ENCODE data around the gene LRFN5.
"Not testable (repeated sequence)": the region's sequence is repeated elsewhere in the genome, so short reads cannot be mapped to it uniquely, and the experiment has no call there.

LRFN5 gene

GRCh38 chr14:41606532-41607303 is at the start of gene LRFN5:
Gene LRFN5, plus strand, starts transcription at chr14:41606876.
- peak within 1 kb of the TSS; percentile 56 for H3K4me3 ChIP-seq (ENCODE audit: low read length)
- H3K36me3 ChIP-seq (ENCODE audit: control insufficient read depth, insufficient read depth, low read length): no peaks in the 10 kb centered on the region
- H3K4me1 ChIP-seq (ENCODE audit: control insufficient read depth, insufficient read depth, low read length): no peaks in the 10 kb centered on the region
- peak within 1 kb of the TSS; percentile 28 for H3K27ac ChIP-seq (ENCODE audit: low read depth, low read length)
- peaks cover 15% of the 10 kb centered on the region for H3K27me3 ChIP-seq (ENCODE audit: control insufficient read depth, insufficient read depth, low read length)
- H3K9ac ChIP-seq (ENCODE audit: low read length): no peak within 1 kb of the TSS

GRCh38 chr14:41558490-41558889 is 48.2 kb upstream of the LRFN5 start:
- no peak overlapping the region for H3K4me3 ChIP-seq (ENCODE audit: low read length)
- no peaks in the 10 kb centered on the region for H3K4me1 ChIP-seq (ENCODE audit: control insufficient read depth, insufficient read depth, low read length)
- H3K27me3 ChIP-seq (ENCODE audit: control insufficient read depth, insufficient read depth, low read length): no peaks in the 10 kb centered on the region
- H3K9ac ChIP-seq (ENCODE audit: low read length): no peak overlapping the region
- H3K36me3 ChIP-seq (ENCODE audit: control insufficient read depth, insufficient read depth, low read length): no peaks in the 10 kb centered on the region
- H3K27ac ChIP-seq (ENCODE audit: low read depth, low read length): no peak overlapping the region

GRCh38 chr14:41566864-41567263 is 39.8 kb upstream of the LRFN5 start:
- H3K27me3 ChIP-seq (ENCODE audit: control insufficient read depth, insufficient read depth, low read length); H3K27ac ChIP-seq (ENCODE audit: low read depth, low read length); H3K4me1 ChIP-seq (ENCODE audit: control insufficient read depth, insufficient read depth, low read length); H3K9ac ChIP-seq (ENCODE audit: low read length); H3K36me3 ChIP-seq (ENCODE audit: control insufficient read depth, insufficient read depth, low read length); H3K4me3 ChIP-seq (ENCODE audit: low read length): not testable (repeated sequence)

GRCh38 chr14:41568979-41569378 is 37.7 kb upstream of the LRFN5 start:
- H3K36me3 ChIP-seq (ENCODE audit: control insufficient read depth, insufficient read depth, low read length): no peaks in the 10 kb centered on the region
- no peak overlapping the region for H3K27ac ChIP-seq (ENCODE audit: low read depth, low read length)
- no peak overlapping the region for H3K4me3 ChIP-seq (ENCODE audit: low read length)
- no peaks in the 10 kb centered on the region for H3K4me1 ChIP-seq (ENCODE audit: control insufficient read depth, insufficient read depth, low read length)
- H3K27me3 ChIP-seq (ENCODE audit: control insufficient read depth, insufficient read depth, low read length): no peaks in the 10 kb centered on the region
- no peak overlapping the region for H3K9ac ChIP-seq (ENCODE audit: low read length)

- Histone ChIP-seq H3K27ac (ENCODE audit: low read depth, low read length) (no peak overlapping the region), H3K27me3 (ENCODE audit: control insufficient read depth, insufficient read depth, low read length) (no peaks in the 10 kb centered on the region), H3K4me3 (ENCODE audit: low read length) (no peak overlapping the region), H3K36me3 (ENCODE audit: control insufficient read depth, insufficient read depth, low read length) (no peaks in the 10 kb centered on the region), H3K4me1 (ENCODE audit: control insufficient read depth, insufficient read depth, low read length) (no peaks in the 10 kb centered on the region), H3K9ac (ENCODE audit: low read length) (no peak overlapping the region)
Measured at GRCh38 chr14:41570415-41571155, 36.1 kb upstream of the LRFN5 start.

GRCh38 chr14:41586237-41586636 is 20.4 kb upstream of the LRFN5 start:
- H3K4me3 ChIP-seq (ENCODE audit: low read length): no peak overlapping the region
- H3K9ac ChIP-seq (ENCODE audit: low read length): no peak overlapping the region
- H3K27ac ChIP-seq (ENCODE audit: low read depth, low read length): no peak overlapping the region
- no peaks in the 10 kb centered on the region for H3K27me3 ChIP-seq (ENCODE audit: control insufficient read depth, insufficient read depth, low read length)
- H3K36me3 ChIP-seq (ENCODE audit: control insufficient read depth, insufficient read depth, low read length): no peaks in the 10 kb centered on the region
- H3K4me1 ChIP-seq (ENCODE audit: control insufficient read depth, insufficient read depth, low read length): no peaks in the 10 kb centered on the region

- no peak overlapping the region for H3K27ac ChIP-seq (ENCODE audit: low read depth, low read length)
- H3K36me3 ChIP-seq (ENCODE audit: control insufficient read depth, insufficient read depth, low read length): no peaks in the 10 kb centered on the region
Measured at GRCh38 chr14:41597647-41598046, 9.0 kb upstream of the LRFN5 start.

GRCh38 chr14:41599805-41600385 is 6.8 kb upstream of the LRFN5 start:
- H3K9ac ChIP-seq (ENCODE audit: low read length); H3K27me3 ChIP-seq (ENCODE audit: control insufficient read depth, insufficient read depth, low read length); H3K36me3 ChIP-seq (ENCODE audit: control insufficient read depth, insufficient read depth, low read length); H3K4me3 ChIP-seq (ENCODE audit: low read length); H3K27ac ChIP-seq (ENCODE audit: low read depth, low read length); H3K4me1 ChIP-seq (ENCODE audit: control insufficient read depth, insufficient read depth, low read length): not testable (repeated sequence)

More at GRCh38 chr14:41597647-41598046, 9.0 kb upstream of the LRFN5 start:
- H3K4me1 ChIP-seq (ENCODE audit: control insufficient read depth, insufficient read depth, low read length): no peaks in the 10 kb centered on the region
- no peak overlapping the region for H3K9ac ChIP-seq (ENCODE audit: low read length)
- H3K27me3 ChIP-seq (ENCODE audit: control insufficient read depth, insufficient read depth, low read length): no peaks in the 10 kb centered on the region
- H3K4me3 ChIP-seq (ENCODE audit: low read length): no peak overlapping the region

GRCh38 chr14:41604721-41605531 is 1.8 kb upstream of the LRFN5 start:
- Histone ChIP-seq H3K9ac (ENCODE audit: low read length) (no peak overlapping the region), H3K4me1 (ENCODE audit: control insufficient read depth, insufficient read depth, low read length) (no peaks in the 10 kb centered on the region), H3K4me3 (ENCODE audit: low read length) (peak overlapping the region; percentile 56), H3K27ac (ENCODE audit: low read depth, low read length) (peak overlapping the region; percentile 43), H3K27me3 (ENCODE audit: control insufficient read depth, insufficient read depth, low read length) (peaks cover 13% of the 10 kb centered on the region), H3K36me3 (ENCODE audit: control insufficient read depth, insufficient read depth, low read length) (no peaks in the 10 kb centered on the region)

- Histone ChIP-seq H3K36me3 (ENCODE audit: control insufficient read depth, insufficient read depth, low read length) (no peaks in the 10 kb centered on the region), H3K9ac (ENCODE audit: low read length) (no peak overlapping the region), H3K4me1 (ENCODE audit: control insufficient read depth, insufficient read depth, low read length) (no peaks in the 10 kb centered on the region), H3K27me3 (ENCODE audit: control insufficient read depth, insufficient read depth, low read length) (peaks cover 15% of the 10 kb centered on the region), H3K4me3 (ENCODE audit: low read length) (peak overlapping the region; percentile 56), H3K27ac (ENCODE audit: low read depth, low read length) (peak overlapping the region; percentile 28)
Measured at GRCh38 chr14:41605550-41606281, 960 bp upstream of the LRFN5 start.

GRCh38 chr14:41606282-41606531 is 469 bp upstream of the LRFN5 start:
- Histone ChIP-seq H3K4me3 (ENCODE audit: low read length) (peak overlapping the region; percentile 56), H3K27me3 (ENCODE audit: control insufficient read depth, insufficient read depth, low read length) (peaks cover 15% of the 10 kb centered on the region), H3K9ac (ENCODE audit: low read length) (no peak overlapping the region), H3K27ac (ENCODE audit: low read depth, low read length) (peak overlapping the region; percentile 28), H3K4me1 (ENCODE audit: control insufficient read depth, insufficient read depth, low read length) (no peaks in the 10 kb centered on the region), H3K36me3 (ENCODE audit: control insufficient read depth, insufficient read depth, low read length) (no peaks in the 10 kb centered on the region)

Data from rectal smooth muscle tissue (tissue), 1 donor.